Brain pericyte (primary cell): ENCODE measurements around the gene OPN4.

Experiments used
- DNase-seq: peaks from one replicate; pipeline ENCODE4 v3.0.0-alpha.2; 2012; ENCODE audit warnings: low read depth, low spot score

The OPN4 gene

GRCh38 chr10:86699541-86699940 lies 45.2 kb downstream of the OPN4 start:
- no peak for DNase-seq

GRCh38 chr10:86699991-86700840 lies 45.9 kb downstream of the OPN4 start:
- DNase-seq, result no peak

GRCh38 chr10:86700851-86701617 lies 46.7 kb downstream of the OPN4 start:
- no peak for DNase-seq

- no peak for DNase-seq
These were observed 48.8 kb downstream of the OPN4 start for GRCh38 chr10:86703176-86703575.

- DNase-seq, result no peak
These were observed 50.8 kb downstream of the OPN4 start for GRCh38 chr10:86705139-86705538.

- DNase-seq, result no peak
These were observed 51.6 kb downstream of the OPN4 start for GRCh38 chr10:86705905-86706304.

- no peak for DNase-seq
These were observed 52.1 kb downstream of the OPN4 start for GRCh38 chr10:86706401-86706841.

- no peak for DNase-seq
These were observed 52.6 kb downstream of the OPN4 start for GRCh38 chr10:86706977-86707376.

- no peak for DNase-seq
These were observed 53.2 kb downstream of the OPN4 start for GRCh38 chr10:86707505-86707904.

- DNase-seq, result no peak
These were observed 53.9 kb downstream of the OPN4 start for GRCh38 chr10:86708068-86708782.

- DNase-seq, result no peak
These were observed 54.5 kb downstream of the OPN4 start for GRCh38 chr10:86708783-86709380.

GRCh38 chr10:86709396-86710185 lies 55.2 kb downstream of the OPN4 start:
- DNase-seq, result no peak

- peak; percentile 55 for DNase-seq
These were observed 56.7 kb downstream of the OPN4 start for GRCh38 chr10:86710987-86711512.

GRCh38 chr10:86711513-86712316 lies 57.4 kb downstream of the OPN4 start:
- no peak for DNase-seq

- no peak for DNase-seq
These were observed 58.0 kb downstream of the OPN4 start for GRCh38 chr10:86712317-86712707.

- no peak for DNase-seq
These were observed 60.9 kb downstream of the OPN4 start for GRCh38 chr10:86715156-86715795.

- no peak for DNase-seq
These were observed 61.5 kb downstream of the OPN4 start for GRCh38 chr10:86715836-86716235.
